ENCODE data around the gene KLF17.
"Not testable (repeated sequence)": the region's sequence is repeated elsewhere in the genome, so short reads cannot be mapped to it uniquely, and the experiment has no call there.

The KLF17 gene

GRCh38 chr1:44111861-44112260 is 6.8 kb upstream of the KLF17 start:
- no peak for DNase-seq

GRCh38 chr1:44112486-44112885 is 6.1 kb upstream of the KLF17 start:
- DNase-seq, result no peak

GRCh38 chr1:44113095-44113609 is 5.5 kb upstream of the KLF17 start:
- no peak for DNase-seq

GRCh38 chr1:44114098-44114497 is 4.5 kb upstream of the KLF17 start:
- no peak for DNase-seq

- DNase-seq, result not testable (repeated sequence)
These were observed 1.3 kb upstream of the KLF17 start for GRCh38 chr1:44117272-44117671.

- no peak for DNase-seq
These were observed 904 bp downstream of the KLF17 start for GRCh38 chr1:44119525-44119924.

GRCh38 chr1:44120398-44120949 is 1.9 kb downstream of the KLF17 start:
- no peak for DNase-seq

GRCh38 chr1:44129616-44130500 is 11.2 kb downstream of the KLF17 start:
- DNase-seq, result no peak

GRCh38 chr1:44131411-44131810 is 12.8 kb downstream of the KLF17 start:
- DNase-seq, result no peak

GRCh38 chr1:44134071-44134920 is 15.7 kb downstream of the KLF17 start:
- no peak for DNase-seq

- no peak for DNase-seq
These were observed 17.3 kb downstream of the KLF17 start for GRCh38 chr1:44135886-44136285.

GRCh38 chr1:44138239-44138638 is 19.6 kb downstream of the KLF17 start:
- DNase-seq, result no peak

GRCh38 chr1:44139565-44139964 is 20.9 kb downstream of the KLF17 start:
- not testable (repeated sequence) for DNase-seq

- no peak for DNase-seq
These were observed 22.9 kb downstream of the KLF17 start, which contains the start of gene KLF18 for GRCh38 chr1:44141531-44141930. KLF18 (minus strand) TSS chr1:44141631; CDS start chr1:44141631, 0 bp downstream.

- no peak for DNase-seq
These were observed 26.5 kb downstream of the KLF17 start for GRCh38 chr1:44144962-44145756.

- no peak for DNase-seq
These were observed 28.1 kb downstream of the KLF17 start for GRCh38 chr1:44146536-44147361.

- no peak for DNase-seq
These were observed 29.0 kb downstream of the KLF17 start for GRCh38 chr1:44147582-44147981.

GRCh38 chr1:44151332-44151731 is 32.7 kb downstream of the KLF17 start:
- DNase-seq, result no peak

- DNase-seq, result no peak
These were observed 33.2 kb downstream of the KLF17 start for GRCh38 chr1:44151808-44152207.

GRCh38 chr1:44152692-44153091 is 34.1 kb downstream of the KLF17 start:
- DNase-seq, result no peak

GRCh38 chr1:44154049-44154448 is 35.4 kb downstream of the KLF17 start:
- no peak for DNase-seq
